ENCODE results near the gene PTPRE.

PTPRE gene

GRCh38 chr10:127883516-127883915 lies 23.4 kb upstream of the PTPRE start:
- DNase-seq, result no peak

- no peak for DNase-seq
These were observed 22.4 kb upstream of the PTPRE start for GRCh38 chr10:127884501-127884900.

DNA sequence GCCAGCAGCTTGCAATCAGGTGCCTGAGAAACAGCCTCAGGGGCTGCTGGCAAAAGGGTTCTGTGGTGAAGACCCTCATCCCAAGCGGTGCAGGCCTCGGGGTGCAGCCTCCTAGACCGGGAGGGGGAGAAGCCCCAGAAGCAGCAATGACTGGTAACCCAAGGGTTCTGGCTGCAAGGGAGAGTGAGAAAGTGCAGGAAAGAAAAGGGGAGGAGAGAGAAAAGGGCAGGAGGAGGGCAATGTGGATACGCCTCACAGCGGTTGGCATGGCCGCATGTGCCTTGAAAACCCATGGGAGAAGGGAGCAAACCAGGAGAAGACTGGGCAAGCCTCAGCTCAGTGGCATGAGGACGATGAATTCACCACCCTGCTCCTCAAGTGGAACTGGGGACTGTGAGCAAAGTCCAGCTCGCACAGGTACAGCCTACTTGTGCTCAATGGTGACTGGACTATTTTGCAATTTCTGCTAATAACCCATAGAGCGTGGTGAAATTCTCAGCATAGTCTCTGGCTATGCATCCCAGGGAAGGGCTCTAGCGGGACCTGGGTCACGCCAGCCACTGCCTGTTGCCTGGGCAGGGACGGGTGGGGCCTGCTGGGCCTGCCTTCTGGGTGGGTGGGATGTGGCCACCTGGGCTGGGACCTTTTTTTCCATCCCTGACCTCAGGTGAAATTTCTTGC lies 20.4 kb upstream of the PTPRE start:
- DNase-seq, result no peak

DNA sequence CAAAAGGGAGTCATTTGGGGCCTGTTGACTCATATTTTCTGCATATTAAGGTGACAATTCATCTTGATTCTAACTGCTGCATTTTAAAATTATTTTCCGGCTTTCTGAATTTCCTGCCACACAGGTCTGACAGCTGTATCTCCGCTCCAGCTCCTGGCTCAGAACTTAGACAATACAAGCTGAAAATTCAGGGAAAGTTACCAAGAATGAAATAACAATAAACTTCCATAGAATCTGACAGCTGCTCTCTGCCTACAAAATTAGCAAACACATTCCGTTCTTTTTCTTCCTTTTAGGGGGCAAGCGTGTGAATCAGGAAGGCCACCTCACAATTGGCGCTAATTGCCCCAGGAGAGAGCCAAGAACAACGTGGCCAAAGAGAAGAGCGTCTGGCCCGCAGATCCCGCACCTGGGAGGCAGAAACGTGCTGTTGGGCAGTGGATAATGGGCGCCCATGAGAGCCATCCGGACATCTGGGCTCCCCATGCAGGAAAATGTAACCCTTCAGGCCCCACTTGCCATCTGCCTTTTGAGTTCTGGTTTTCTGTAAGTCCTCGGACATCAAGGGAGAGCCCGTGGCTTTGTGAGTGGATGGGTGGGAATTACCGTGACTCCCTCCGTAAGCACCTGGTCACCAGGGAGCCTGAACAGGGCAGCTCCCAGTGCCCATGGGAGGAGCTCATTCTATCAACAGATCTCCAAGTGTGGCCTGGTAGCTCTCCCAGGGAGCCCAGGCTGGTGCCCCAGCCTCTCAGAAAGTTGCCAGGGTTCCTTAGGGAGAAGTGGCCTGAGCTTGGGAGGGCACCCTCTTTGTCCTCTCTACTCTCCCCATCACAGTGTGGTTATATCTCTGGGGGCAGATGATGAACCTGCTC lies 19.1 kb upstream of the PTPRE start:
- DNase-seq, result no peak

- no peak for DNase-seq
These were observed 18.2 kb upstream of the PTPRE start for GRCh38 chr10:127888521-127889312.

DNA sequence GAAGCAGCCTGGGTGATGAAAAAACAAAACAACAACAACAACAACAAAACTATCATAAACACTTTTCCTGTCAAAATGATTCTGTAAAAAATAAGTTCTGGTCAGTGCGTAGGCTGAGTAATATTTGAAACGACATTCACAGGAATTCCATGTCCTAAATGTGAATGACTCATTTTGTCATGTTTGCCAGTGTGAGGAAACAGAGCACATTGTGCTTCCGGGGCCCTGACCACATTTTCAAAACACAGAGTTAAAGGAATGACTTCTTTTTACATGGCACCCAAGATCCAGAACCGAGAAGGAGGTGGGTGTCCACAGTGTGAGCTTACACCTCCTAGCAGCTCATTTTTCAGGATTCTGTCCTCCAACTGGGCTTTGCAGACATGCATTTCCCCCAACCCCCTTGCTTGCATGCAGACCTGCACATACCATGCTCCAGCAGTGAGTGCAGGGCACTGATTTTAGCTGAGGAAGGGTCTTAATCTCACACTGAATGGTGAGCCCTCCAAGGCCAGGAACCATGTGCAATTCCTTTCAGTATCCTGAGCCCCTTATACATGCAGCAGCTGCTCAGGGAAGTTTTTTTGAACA lies 17.2 kb upstream of the PTPRE start:
- no peak for DNase-seq

GRCh38 chr10:127890216-127890615 lies 16.7 kb upstream of the PTPRE start:
- no peak for DNase-seq

DNA sequence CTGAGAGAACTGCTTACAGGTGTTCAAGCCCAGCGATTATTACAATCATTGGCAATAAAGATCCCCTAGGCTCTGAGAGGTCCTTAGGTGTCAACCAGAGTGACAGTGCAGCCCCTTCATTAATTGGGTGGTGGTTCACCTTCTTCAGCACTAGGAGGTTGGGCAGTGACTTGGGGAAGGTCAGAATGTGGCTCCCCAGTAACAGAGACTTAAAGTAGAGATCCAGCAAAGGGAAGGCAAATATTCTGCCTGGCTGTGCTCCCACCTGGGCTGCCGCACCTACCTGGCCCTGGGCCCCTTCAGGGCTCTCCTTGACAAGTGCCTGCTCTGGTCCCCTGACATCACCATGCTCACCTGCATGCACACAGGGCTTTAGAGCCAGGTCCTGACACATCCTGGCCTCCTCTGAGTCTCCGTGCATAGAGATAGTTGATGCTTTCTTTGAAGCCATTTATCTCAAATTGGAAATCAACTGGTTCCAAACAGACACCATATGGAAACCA lies 16.0 kb upstream of the PTPRE start:
- no peak for DNase-seq

GRCh38 chr10:127892743-127893142 lies 14.2 kb upstream of the PTPRE start, which contains the start of gene CLRN3:
CLRN3 (minus strand) TSS chr10:127892941; CDS start chr10:127892784, 157 bp downstream.
- DNase-seq, result no peak

- no peak for DNase-seq
These were observed 12.8 kb upstream of the PTPRE start for GRCh38 chr10:127894146-127894545.

- no peak for DNase-seq
These were observed 10.3 kb upstream of the PTPRE start for GRCh38 chr10:127896590-127896989.

DNA sequence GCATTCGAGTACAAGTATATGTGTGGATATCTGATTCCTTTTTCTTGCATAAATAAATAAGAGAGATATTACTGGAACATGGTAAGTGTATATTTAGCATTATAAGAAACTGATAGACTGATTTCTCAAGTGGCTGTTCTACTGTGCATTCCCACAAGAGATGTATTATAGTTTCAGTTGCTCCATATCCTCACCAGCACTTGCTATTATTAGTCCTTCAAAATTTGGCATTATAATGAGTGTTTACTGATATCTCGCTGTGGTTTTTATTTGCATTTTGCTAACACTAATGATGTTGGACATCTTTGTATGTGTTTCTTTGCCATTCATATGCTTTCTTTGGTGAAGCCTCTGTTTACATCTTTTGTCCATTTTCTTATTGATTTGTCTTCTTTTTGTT lies 9.7 kb upstream of the PTPRE start:
- DNase-seq, result no peak

DNA sequence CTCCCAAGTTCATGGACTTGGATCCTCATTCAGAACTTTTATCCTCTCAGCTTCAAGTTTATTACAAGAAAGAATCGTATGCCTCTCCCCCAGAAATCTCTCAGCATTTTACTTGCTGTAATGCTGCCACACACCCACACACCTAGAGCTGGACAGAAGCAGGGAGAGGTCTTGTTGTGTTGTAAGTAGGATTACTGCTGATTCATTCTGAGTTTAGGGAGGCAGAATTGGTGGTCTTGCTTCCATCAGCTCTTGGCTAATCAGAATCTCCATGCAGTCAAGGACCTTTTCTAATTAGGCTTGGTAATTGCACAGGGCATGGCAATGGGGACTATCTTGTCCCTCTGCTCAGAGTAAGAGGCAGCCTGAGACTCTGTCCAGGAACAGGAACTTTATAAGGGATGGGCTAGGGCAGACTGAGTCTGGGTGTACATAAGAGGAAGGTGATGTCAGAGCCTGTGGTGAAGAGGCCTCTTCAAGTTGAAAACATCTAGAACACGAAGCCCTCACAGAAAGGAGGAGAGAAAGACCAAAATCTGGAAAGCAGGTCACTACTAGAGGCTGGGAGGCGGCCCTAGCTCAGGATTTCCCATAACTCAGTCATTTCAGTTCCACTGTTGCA lies 7.0 kb upstream of the PTPRE start:
- no peak for DNase-seq

- no peak for DNase-seq
These were observed 3.1 kb upstream of the PTPRE start for GRCh38 chr10:127903789-127904188.

DNA sequence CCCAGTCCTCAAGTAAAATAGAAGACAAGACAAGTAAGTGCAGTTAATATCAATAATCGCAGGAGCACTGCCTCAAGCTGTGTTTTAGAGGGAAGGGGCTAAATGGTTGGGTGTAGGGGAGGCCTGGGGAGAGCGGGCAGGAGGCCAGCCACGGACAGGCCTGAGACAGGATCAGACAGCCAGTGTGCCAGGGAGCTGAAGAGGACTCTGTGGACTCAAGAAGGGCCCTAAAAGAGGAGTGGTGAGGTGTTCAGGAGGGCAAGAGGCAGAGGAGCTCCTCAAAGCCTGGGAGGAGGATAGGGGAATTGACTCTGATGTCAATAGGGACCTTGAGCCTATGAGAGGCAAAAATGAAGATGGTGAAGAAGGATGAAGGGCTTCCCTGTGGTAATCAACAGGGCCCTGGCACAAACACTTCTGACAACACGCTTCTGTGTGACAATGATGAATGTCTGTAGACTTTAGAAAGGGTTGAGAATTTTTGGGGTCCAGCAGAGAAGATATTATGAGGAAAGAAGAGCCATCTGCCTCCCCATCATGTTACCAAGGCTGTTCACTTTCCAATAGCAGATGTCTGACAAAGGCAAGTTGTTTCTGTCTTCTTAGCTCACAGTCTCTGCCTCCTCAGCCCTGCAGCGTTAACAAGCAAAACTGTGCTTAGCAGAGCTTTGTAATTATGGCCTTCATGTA lies 2.4 kb upstream of the PTPRE start:
- DNase-seq, result no peak

DNA sequence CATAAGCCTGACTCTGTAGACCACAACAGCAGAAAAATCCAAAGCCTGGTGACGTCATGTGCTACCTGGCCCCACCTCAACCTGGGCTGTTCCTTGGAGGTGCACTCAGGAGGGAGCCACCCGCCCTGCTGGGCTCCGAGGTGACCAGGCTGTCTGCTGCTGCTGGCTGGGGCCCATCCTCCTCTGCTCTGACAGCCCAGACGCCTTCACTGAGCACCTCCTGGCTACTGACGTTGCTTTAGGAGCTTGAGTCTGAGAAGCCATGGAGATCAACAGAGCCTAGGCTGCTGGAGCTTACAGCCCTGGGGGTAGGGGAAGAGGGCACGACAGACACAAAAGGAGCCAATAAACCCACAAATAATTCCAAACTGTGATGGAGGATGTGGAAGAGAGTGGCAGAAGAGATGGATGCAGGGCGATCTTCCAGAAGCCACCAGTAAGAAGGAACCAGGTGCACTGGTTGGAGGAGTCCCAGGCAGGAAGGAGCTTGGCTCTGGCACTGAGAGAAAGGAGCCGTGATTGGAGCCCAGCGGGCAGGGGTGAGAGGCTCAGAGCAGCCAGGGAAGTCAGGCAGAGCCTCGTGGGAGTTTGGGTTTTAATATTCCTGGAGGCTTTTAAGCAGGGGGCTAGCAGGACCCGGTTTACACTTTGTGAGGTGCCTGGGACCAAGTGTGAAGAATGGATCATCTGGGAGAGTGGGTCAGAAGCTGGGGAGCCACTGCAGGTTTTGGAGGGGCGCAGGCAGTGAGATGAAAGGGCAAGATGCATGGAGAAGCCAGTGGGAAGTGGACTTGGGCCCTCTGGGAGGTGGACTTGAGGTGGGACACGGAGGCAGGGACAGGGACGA lies 1.7 kb upstream of the PTPRE start:
- no peak for DNase-seq

- DNase-seq, result no peak
These were observed 1.0 kb upstream of the PTPRE start for GRCh38 chr10:127905848-127906261.

- no peak for DNase-seq
These were observed 655 bp downstream of the PTPRE start for GRCh38 chr10:127907411-127908105.

- DNase-seq, result peak in 1 of 2 experiments; percentile 13
These were observed 1.4 kb downstream of the PTPRE start for GRCh38 chr10:127908106-127908958.

Data from SW 1271 (cell line).